ENCODE measurements around the gene PLCB1. TPM values are rescaled to one million over a fixed set of nuclear protein-coding genes. Genes with fewer than 3 reads are reported as not detected.

Gene PLCB1
- total and polyA plus RNA-seq, 2 experiments from 2014 or later = 14.9 to 20.7 TPM

GRCh38 chr20:8795404-8795803 is 663.3 kb downstream of the PLCB1 start (continued):
- TF ChIP-seq, protein P1, sequence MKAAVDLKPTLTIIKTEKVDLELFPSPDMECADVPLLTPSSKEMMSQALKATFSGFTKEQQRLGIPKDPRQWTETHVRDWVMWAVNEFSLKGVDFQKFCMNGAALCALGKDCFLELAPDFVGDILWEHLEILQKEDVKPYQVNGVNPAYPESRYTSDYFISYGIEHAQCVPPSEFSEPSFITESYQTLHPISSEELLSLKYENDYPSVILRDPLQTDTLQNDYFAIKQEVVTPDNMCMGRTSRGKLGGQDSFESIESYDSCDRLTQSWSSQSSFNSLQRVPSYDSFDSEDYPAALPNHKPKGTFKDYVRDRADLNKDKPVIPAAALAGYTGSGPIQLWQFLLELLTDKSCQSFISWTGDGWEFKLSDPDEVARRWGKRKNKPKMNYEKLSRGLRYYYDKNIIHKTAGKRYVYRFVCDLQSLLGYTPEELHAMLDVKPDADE (IDR thresholded peaks at IDR 0.05) = no peak
- TF ChIP-seq REST (IDR thresholded peaks at IDR 0.05; ENCODE audit: unreplicated experiment) (no peak), EZH2phosphoT487 (IDR thresholded peaks at IDR 0.05; ENCODE audit: unreplicated experiment) (no peak), ZNF114 (CRISPR knock-in tag; IDR thresholded peaks at IDR 0.05) (no peak), ZNF331 (CRISPR knock-in tag; IDR thresholded peaks at IDR 0.05; ENCODE audit: low read depth) (no peak)

- H3K27ac ChIP-seq (ENCODE audit: low read depth) = no peak overlapping the region
- ATAC-seq = no peak
- no peaks in the 10 kb centered on the region for H3K79me2 ChIP-seq (replicated peaks; ENCODE audit: insufficient read depth)
- Mint-ChIP-seq H3K4me1 (peaks cover 14% of the 10 kb centered on the region), H3K9me3 (no peaks in the 10 kb centered on the region; the same call in 2 of the 3 replicates), H3K36me3 (ENCODE audit: low read depth) (no peaks in the 10 kb centered on the region), H3K27ac (no peak overlapping the region), H3K27me3 (ENCODE audit: insufficient read depth, low read depth, poor library complexity) (no peaks in the 10 kb centered on the region), H3K4me3 (no peak overlapping the region)
- no peaks in the 10 kb centered on the region for H3K4me1 ChIP-seq (ENCODE audit: insufficient read depth)
- H3K4me3 ChIP-seq = no peak overlapping the region
- H3K36me3 ChIP-seq (ENCODE audit: insufficient read depth) = no peaks in the 10 kb centered on the region
- H3K9me2 ChIP-seq (ENCODE audit: insufficient read depth) = no peaks in the 10 kb centered on the region
- H3F3A ChIP-seq (replicated peaks; ENCODE audit: low read depth) = no peaks in the 10 kb centered on the region
- no peak overlapping the region for H2AFZ ChIP-seq
- no peaks in the 10 kb centered on the region for H3K27me3 ChIP-seq (ENCODE audit: insufficient read depth)
- no peak overlapping the region for H3K4me2 ChIP-seq
- no peak for DNase-seq (ENCODE audit: low spot score)
- no peaks in the 10 kb centered on the region for H4K20me1 ChIP-seq (replicated peaks; ENCODE audit: insufficient read depth)
- TF ChIP-seq EZH2 (IDR thresholded peaks at IDR 0.05; ENCODE audit: low read depth, unreplicated experiment) (no peak), ZNF331 (CRISPR knock-in tag; IDR thresholded peaks at IDR 0.05; ENCODE audit: low read depth) (no peak), STAT1 (IDR thresholded peaks at IDR 0.05; ENCODE audit: unreplicated experiment) (no peak), ZNF114 (CRISPR knock-in tag; IDR thresholded peaks at IDR 0.05) (no peak), NANOG (IDR thresholded peaks at IDR 0.05; ENCODE audit: borderline replicate concordance) (no peak), POLR2AphosphoS5 (IDR thresholded peaks at IDR 0.05; ENCODE audit: low read depth) (no peak), CREB1 (CRISPR knock-in tag; IDR thresholded peaks at IDR 0.05; ENCODE audit: low read depth) (no peak), JUNB (IDR thresholded peaks at IDR 0.05; ENCODE audit: unreplicated experiment) (no peak), CTCF (conservative IDR thresholded peaks at IDR 0.05; ENCODE audit: low read depth in 2 of 2) (no peak), REST (IDR thresholded peaks at IDR 0.05; ENCODE audit: unreplicated experiment) (no peak), EZH2phosphoT487 (IDR thresholded peaks at IDR 0.05; ENCODE audit: unreplicated experiment) (no peak)
- TF ChIP-seq, protein P1 (IDR thresholded peaks at IDR 0.05) = no peak
These were observed 664.1 kb downstream of the PLCB1 start for GRCh38 chr20:8796088-8796660.
